Thyroid gland (tissue), 4 donors: ENCODE measurements around the gene VEPH1.

ENCODE experiments used
- CTCF ChIP-seq, 6 experiments: fragments of 200-600 bp in 3 of 6; fragments of 450-650 bp in 3 of 6; sonication (generic) in 3 of 6; IDR thresholded peaks; one replicate each; pipeline ENCODE4 v1.5.1; 2016 to 2019; ENCODE audit warnings: antibody characterized with exemption in 6 of 6, mild to moderate bottlenecking in 2 of 6, inconsistent platforms in 1 of 6, moderate library complexity in 1 of 6
- POLR2A ChIP-seq, 2 donors: fragments of 450-650 bp; IDR thresholded peaks; one replicate each; pipeline ENCODE4 v1.6.1; 2017; ENCODE audit warnings: antibody characterized with exemption in 2 of 2, mild to moderate bottlenecking in 2 of 2, moderate library complexity in 1 of 2

DNA sequence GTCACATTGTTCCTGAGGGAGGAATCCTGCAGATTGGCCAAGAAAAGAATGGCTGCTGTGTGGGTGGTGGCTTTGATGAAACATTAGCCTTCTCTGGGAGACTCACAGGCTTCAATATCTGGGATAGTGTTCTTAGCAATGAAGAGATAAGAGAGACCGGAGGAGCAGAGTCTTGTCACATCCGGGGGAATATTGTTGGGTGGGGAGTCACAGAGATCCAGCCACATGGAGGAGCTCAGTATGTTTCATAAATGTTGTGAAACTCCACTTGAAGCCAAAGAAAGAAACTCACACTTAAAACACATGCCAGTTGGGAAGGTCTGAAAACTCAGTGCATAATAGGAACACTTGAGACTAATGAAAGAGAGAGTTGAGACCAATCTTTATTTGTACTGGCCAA, 60.5 kb downstream of the VEPH1 start:
- no peak for TF ChIP-seq CTCF (IDR thresholded peaks at IDR 0.05)
- no peak for TF ChIP-seq POLR2A (IDR thresholded peaks at IDR 0.05)
